Immature natural killer cell (primary cell): ENCODE results near the gene SHROOM3. TPM values are rescaled to one million over a fixed set of nuclear protein-coding genes. Genes with fewer than 3 reads are reported as not detected.

Source experiments
- DNase-seq, 3 donors: peaks; one replicate each; pipeline ENCODE4 v3.0.0; 2022; ENCODE audit warnings: mixed read lengths in 1 of 3
- H3K27ac Mint-ChIP-seq, 6 donors: one replicate each; pipeline ENCODE4 v1.8.0; 2020; ENCODE audit warnings: mixed read lengths in 6 of 6, mild to moderate bottlenecking in 5 of 6, inconsistent platforms in 4 of 6, moderate library complexity in 3 of 6
- H3K27me3 Mint-ChIP-seq, 3 donors: one replicate each; pipeline ENCODE4 v1.8.0; 2020 to 2021; ENCODE audit warnings: low read depth in 3 of 3, mild to moderate bottlenecking in 3 of 3, mixed read lengths in 3 of 3, moderate library complexity in 3 of 3, inconsistent platforms in 1 of 3
- H3K36me3 Mint-ChIP-seq, 3 donors: one replicate each; pipeline ENCODE4 v1.8.0; 2020; ENCODE audit warnings: mixed read lengths in 3 of 3, inconsistent platforms in 2 of 3, mild to moderate bottlenecking in 2 of 3
- H3K4me1 Mint-ChIP-seq, 2 donors: one replicate each; pipeline ENCODE4 v1.8.0; 2020; ENCODE audit warnings: inconsistent platforms in 2 of 2, mild to moderate bottlenecking in 2 of 2, mixed read lengths in 2 of 2, moderate library complexity in 1 of 2
- H3K4me3 Mint-ChIP-seq, 5 donors: one replicate each; pipeline ENCODE4 v1.8.0; 2020; ENCODE audit warnings: mild to moderate bottlenecking in 5 of 5, mixed read lengths in 5 of 5, inconsistent platforms in 3 of 5, moderate library complexity in 3 of 5
- H3K9me3 Mint-ChIP-seq, 6 donors: one replicate each; pipeline ENCODE4 v1.8.0; 2020; ENCODE audit warnings: mild to moderate bottlenecking in 6 of 6, mixed read lengths in 6 of 6, inconsistent platforms in 4 of 6, moderate library complexity in 3 of 6
- polyA plus RNA-seq, 3 donors: library from polyadenylated mRNA; unstranded; fragments of 300-500 nt; fragmentation: Illumina TruSeq; gene quantifications; one replicate each; pipeline ENCODE4 v1.2.3, GENCODE V29; 2021

Gene SHROOM3
- polyA plus RNA-seq, 3 donors from 2014 or later: not detected

DNA sequence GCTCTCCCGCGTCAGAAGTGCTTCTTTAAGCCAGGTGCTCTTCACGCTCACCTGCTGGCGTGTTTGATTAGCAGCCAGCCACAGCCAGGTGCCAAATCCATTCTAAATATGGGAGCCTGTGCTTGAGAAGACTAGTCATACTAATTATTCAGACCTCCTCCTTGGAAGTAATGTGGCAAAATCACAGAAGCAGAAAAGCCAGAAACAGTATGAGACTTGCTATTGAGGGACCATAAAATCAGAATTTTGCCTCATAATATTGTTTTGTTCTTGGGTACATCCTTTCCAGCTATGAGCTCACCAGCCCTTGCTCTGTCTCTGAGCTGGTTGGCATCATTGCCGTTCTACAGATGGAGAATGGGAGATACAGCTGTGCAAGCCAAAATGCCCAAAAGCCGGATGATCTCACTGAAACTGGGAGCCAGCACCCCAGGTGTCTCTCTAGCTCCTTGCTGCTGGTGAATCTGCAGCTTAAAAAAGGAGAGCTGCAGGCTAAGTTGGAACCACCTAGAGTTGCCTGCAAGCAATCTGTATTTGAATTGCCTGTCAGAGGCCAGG is 205.4 kb downstream of the SHROOM3 start:
- H3K4me1 Mint-ChIP-seq: no peaks in the 10 kb centered on the region
- peaks cover 0 to 6% (median 0%) of the 10 kb centered on the region in 6 donors for H3K9me3 Mint-ChIP-seq
- H3K27me3 Mint-ChIP-seq: peaks cover 0 to 10% (median 2%) of the 10 kb centered on the region in 3 donors
- no peak for DNase-seq
- no peak overlapping the region for H3K4me3 Mint-ChIP-seq
- no peak overlapping the region for H3K27ac Mint-ChIP-seq
- no peaks in the 10 kb centered on the region for H3K36me3 Mint-ChIP-seq

- Mint-ChIP-seq H3K36me3 (no peaks in the 10 kb centered on the region), H3K27ac (no peak overlapping the region), H3K4me1 (no peaks in the 10 kb centered on the region), H3K27me3 (peaks cover 0 to 12% (median 2%) of the 10 kb centered on the region in 3 donors), H3K9me3 (peaks cover 0 to 6% (median 0%) of the 10 kb centered on the region in 6 donors), H3K4me3 (no peak overlapping the region)
- DNase-seq: no peak
Observed at GRCh38 chr4:76641351-76641750, 206.3 kb downstream of the SHROOM3 start.

DNA sequence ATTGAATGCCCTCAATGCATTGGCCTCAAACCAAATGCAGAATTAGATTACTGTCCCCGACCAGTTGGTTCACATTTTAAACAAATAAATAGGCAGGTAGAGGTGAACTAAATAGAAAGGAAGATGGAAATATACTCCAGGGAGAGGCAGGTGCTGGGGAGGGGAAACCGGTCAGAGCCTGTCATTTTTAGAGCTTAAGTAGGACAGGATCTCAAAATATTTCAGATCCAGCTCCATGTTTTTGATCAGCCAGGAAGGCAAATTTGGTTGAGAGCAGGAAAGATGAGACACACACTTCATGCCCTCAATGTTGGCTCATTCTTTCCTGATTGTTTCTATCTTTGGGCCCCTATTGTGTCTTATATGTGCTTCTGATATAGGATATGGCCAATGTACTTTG is 206.7 kb downstream of the SHROOM3 start:
- DNase-seq: no peak
- Mint-ChIP-seq H3K4me3 (no peak overlapping the region), H3K27ac (no peak overlapping the region), H3K36me3 (no peaks in the 10 kb centered on the region), H3K9me3 (peaks cover 0 to 6% (median 0%) of the 10 kb centered on the region in 6 donors), H3K4me1 (no peaks in the 10 kb centered on the region), H3K27me3 (peaks cover 0 to 13% (median 2%) of the 10 kb centered on the region in 3 donors)

- H3K36me3 Mint-ChIP-seq: no peaks in the 10 kb centered on the region
- peaks cover 0 to 6% (median 0%) of the 10 kb centered on the region in 6 donors for H3K9me3 Mint-ChIP-seq
- peaks cover 2 to 14% (median 6%) of the 10 kb centered on the region in 3 donors for H3K27me3 Mint-ChIP-seq
- no peak for DNase-seq
- no peak overlapping the region for H3K27ac Mint-ChIP-seq
- no peaks in the 10 kb centered on the region for H3K4me1 Mint-ChIP-seq
- no peak overlapping the region for H3K4me3 Mint-ChIP-seq
Observed at GRCh38 chr4:76644831-76645485, 209.9 kb downstream of the SHROOM3 start.

- no peaks in the 10 kb centered on the region for H3K4me1 Mint-ChIP-seq
- H3K36me3 Mint-ChIP-seq: no peaks in the 10 kb centered on the region
- no peak overlapping the region for H3K27ac Mint-ChIP-seq
- H3K27me3 Mint-ChIP-seq: peaks cover 0 to 8% (median 4%) of the 10 kb centered on the region in 3 donors
- DNase-seq: no peak
- peaks cover 0 to 2% (median 0%) of the 10 kb centered on the region in 6 donors for H3K9me3 Mint-ChIP-seq
- no peak overlapping the region for H3K4me3 Mint-ChIP-seq
Observed at GRCh38 chr4:76649086-76649485, 214.1 kb downstream of the SHROOM3 start.

- Mint-ChIP-seq H3K9me3 (peaks cover 0 to 2% (median 0%) of the 10 kb centered on the region in 6 donors), H3K4me3 (no peak overlapping the region), H3K27me3 (peaks cover 0 to 9% (median 2%) of the 10 kb centered on the region in 3 donors)
Observed at GRCh38 chr4:76651616-76652015, 216.6 kb downstream of the SHROOM3 start.

GRCh38 chr4:76652389-76652788 is 217.4 kb downstream of the SHROOM3 start:
- H3K36me3 Mint-ChIP-seq: no peaks in the 10 kb centered on the region
- H3K27me3 Mint-ChIP-seq: peaks cover 0 to 11% (median 0%) of the 10 kb centered on the region in 3 donors
- no peak for DNase-seq
- no peak overlapping the region for H3K4me3 Mint-ChIP-seq
- no peaks in the 10 kb centered on the region for H3K4me1 Mint-ChIP-seq
- no peak overlapping the region for H3K27ac Mint-ChIP-seq
- H3K9me3 Mint-ChIP-seq: peaks cover 0 to 2% (median 0%) of the 10 kb centered on the region in 6 donors

More at GRCh38 chr4:76651616-76652015, 216.6 kb downstream of the SHROOM3 start:
- DNase-seq: no peak
- Mint-ChIP-seq H3K36me3 (no peaks in the 10 kb centered on the region), H3K4me1 (no peaks in the 10 kb centered on the region), H3K27ac (no peak overlapping the region)

GRCh38 chr4:76654084-76654483 is 219.1 kb downstream of the SHROOM3 start:
- H3K27me3 Mint-ChIP-seq: peaks cover 0 to 6% (median 2%) of the 10 kb centered on the region in 3 donors
- no peak overlapping the region for H3K4me3 Mint-ChIP-seq
- no peak for DNase-seq
- peaks cover 0 to 2% (median 0%) of the 10 kb centered on the region in 6 donors for H3K9me3 Mint-ChIP-seq
- no peak overlapping the region for H3K27ac Mint-ChIP-seq
- no peaks in the 10 kb centered on the region for H3K4me1 Mint-ChIP-seq
- H3K36me3 Mint-ChIP-seq: no peaks in the 10 kb centered on the region

DNA sequence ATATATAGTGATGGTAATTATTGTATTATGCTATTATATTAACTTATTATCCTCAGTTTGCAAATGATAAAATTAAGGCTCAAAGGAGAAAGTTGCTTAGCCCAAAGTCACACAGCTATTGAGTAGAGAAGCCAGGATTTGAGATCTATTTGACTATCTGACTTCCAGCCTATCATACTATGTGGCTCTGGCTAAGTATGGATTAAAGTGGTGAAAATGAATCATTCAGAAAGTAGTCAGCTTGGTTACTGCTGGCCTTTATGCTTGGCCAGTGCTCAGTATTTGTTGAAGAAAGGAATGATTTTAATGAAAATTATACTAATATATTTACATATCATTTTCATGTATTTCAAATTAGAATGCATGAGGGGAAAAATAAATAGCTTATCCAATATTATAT is 219.8 kb downstream of the SHROOM3 start:
- Mint-ChIP-seq H3K27me3 (peaks cover 0 to 6% (median 3%) of the 10 kb centered on the region in 3 donors), H3K36me3 (no peaks in the 10 kb centered on the region), H3K9me3 (peaks cover 0 to 2% (median 0%) of the 10 kb centered on the region in 6 donors), H3K4me3 (no peak overlapping the region), H3K4me1 (no peaks in the 10 kb centered on the region), H3K27ac (no peak overlapping the region)
- DNase-seq: no peak

- peaks cover 0 to 6% (median 3%) of the 10 kb centered on the region in 3 donors for H3K27me3 Mint-ChIP-seq
- H3K36me3 Mint-ChIP-seq: no peaks in the 10 kb centered on the region
- H3K4me1 Mint-ChIP-seq: no peaks in the 10 kb centered on the region
- no peak for DNase-seq
- H3K27ac Mint-ChIP-seq: no peak overlapping the region
- no peak overlapping the region for H3K4me3 Mint-ChIP-seq
- H3K9me3 Mint-ChIP-seq: peaks cover 0 to 3% (median 0%) of the 10 kb centered on the region in 6 donors
Observed at GRCh38 chr4:76655566-76656479, 220.8 kb downstream of the SHROOM3 start.

- Mint-ChIP-seq H3K4me1 (no peaks in the 10 kb centered on the region), H3K27me3 (peaks cover 0 to 9% (median 8%) of the 10 kb centered on the region in 3 donors), H3K9me3 (peaks cover 0 to 3% (median 0%) of the 10 kb centered on the region in 6 donors), H3K36me3 (no peaks in the 10 kb centered on the region), H3K27ac (no peak overlapping the region), H3K4me3 (no peak overlapping the region)
- no peak for DNase-seq
Observed at GRCh38 chr4:76657443-76657842, 222.4 kb downstream of the SHROOM3 start.

DNA sequence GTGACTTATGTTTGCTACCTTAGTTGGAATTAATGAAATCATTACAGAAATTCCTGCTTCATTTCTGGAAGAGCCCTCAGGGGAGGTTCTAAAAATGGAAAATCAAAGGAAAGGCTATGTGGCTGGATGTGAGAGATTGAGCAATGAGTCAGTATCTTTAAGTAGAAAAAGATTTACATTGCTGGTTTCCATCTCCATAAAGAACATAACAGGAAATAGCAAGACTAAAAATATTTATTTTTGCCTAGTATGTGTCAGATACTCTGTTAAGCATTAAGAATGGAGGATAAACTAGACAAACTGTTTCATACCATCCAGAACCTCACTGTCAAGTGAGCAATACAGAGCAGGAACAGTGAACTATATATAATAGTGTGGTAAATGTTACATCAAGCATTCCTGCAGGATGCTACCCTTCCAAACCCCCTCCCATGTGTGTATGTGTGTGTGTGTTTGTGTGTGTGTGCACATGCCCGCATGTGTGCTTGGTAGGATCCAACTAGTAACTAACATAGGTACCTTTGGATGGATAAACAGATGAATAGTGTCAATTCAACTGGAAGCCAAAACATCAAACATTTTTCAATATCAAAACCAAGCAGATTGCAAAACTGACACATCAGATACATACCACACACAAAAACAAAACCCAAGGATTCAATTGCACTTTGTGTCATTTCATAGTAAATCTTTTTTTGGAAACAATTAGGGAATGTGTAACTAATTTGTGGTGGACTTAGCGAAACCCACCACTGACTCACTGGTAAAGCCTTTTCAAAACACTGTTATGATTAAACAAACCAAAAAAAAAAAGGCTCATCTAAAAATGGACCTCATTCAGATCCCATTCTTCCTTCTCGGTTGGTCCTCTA is 223.4 kb downstream of the SHROOM3 start:
- H3K27me3 Mint-ChIP-seq: peaks cover 0 to 9% (median 8%) of the 10 kb centered on the region in 3 donors
- no peak overlapping the region for H3K4me3 Mint-ChIP-seq
- DNase-seq: no peak
- peaks cover 0 to 3% (median 0%) of the 10 kb centered on the region in 6 donors for H3K9me3 Mint-ChIP-seq
- H3K4me1 Mint-ChIP-seq: no peaks in the 10 kb centered on the region
- H3K36me3 Mint-ChIP-seq: no peaks in the 10 kb centered on the region
- H3K27ac Mint-ChIP-seq: no peak overlapping the region

DNA sequence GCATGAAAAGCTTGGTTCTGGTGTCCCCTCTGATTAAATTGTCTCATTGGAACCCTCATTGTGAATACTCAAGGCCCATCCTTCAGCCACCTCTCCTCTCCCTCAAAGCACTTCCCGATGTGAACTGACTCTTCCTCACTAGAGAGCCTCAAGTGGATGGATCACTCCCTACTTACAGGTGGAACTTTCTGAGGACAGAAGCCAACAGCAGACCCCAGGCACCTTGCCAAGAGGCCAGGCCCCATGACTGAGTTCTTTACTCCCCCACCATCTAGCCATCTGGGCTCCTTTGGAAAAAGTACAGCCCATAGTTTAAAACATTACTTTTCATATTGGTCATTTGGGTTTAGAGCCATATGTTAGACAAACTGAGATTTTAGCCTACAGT is 224.1 kb downstream of the SHROOM3 start:
- Mint-ChIP-seq H3K4me3 (no peak overlapping the region), H3K36me3 (no peaks in the 10 kb centered on the region), H3K27me3 (peaks cover 0 to 8% (median 7%) of the 10 kb centered on the region in 3 donors), H3K9me3 (peaks cover 0 to 3% (median 0%) of the 10 kb centered on the region in 6 donors), H3K27ac (no peak overlapping the region), H3K4me1 (no peaks in the 10 kb centered on the region)
- no peak for DNase-seq
